Measurements from ENCODE around the gene ATP7B.
"Not testable (repeated sequence)": the region's sequence is repeated elsewhere in the genome, so short reads cannot be mapped to it uniquely, and the experiment has no call there.

ATP7B gene

GRCh38 chr13:52010890-52011631, at the start of gene ATP7B:
TSS of gene ATP7B (minus strand) at chr13:52011450. CDS start at chr13:52011337, 113 bp downstream.
- DNase-seq (ENCODE audit: low spot score): peak; percentile 21

GRCh38 chr13:52053460-52053859, 42.2 kb upstream of the ATP7B start:
- DNase-seq (ENCODE audit: low spot score): peak; percentile 15

- DNase-seq (ENCODE audit: low spot score): no peak
Observed at GRCh38 chr13:52051400-52051799, 40.1 kb upstream of the ATP7B start.

GRCh38 chr13:52048516-52048915, 37.3 kb upstream of the ATP7B start:
- no peak for DNase-seq (ENCODE audit: low spot score)

GRCh38 chr13:52047463-52047862, 36.2 kb upstream of the ATP7B start:
- DNase-seq (ENCODE audit: low spot score): no peak

- DNase-seq (ENCODE audit: low spot score): no peak
Observed at GRCh38 chr13:52043675-52044074, 32.4 kb upstream of the ATP7B start.

GRCh38 chr13:52036037-52036436, 24.8 kb upstream of the ATP7B start:
- no peak for DNase-seq (ENCODE audit: low spot score)

GRCh38 chr13:52034616-52035226, 23.5 kb upstream of the ATP7B start:
- DNase-seq (ENCODE audit: low spot score): no peak

GRCh38 chr13:52033039-52033438, 21.8 kb upstream of the ATP7B start:
- no peak for DNase-seq (ENCODE audit: low spot score)

GRCh38 chr13:52030401-52030800, 19.2 kb upstream of the ATP7B start:
- not testable (repeated sequence) for DNase-seq (ENCODE audit: low spot score)

- no peak for DNase-seq (ENCODE audit: low spot score)
Observed at GRCh38 chr13:52029569-52029968, 18.3 kb upstream of the ATP7B start.

- no peak for DNase-seq (ENCODE audit: low spot score)
Observed at GRCh38 chr13:52027832-52028231, 16.6 kb upstream of the ATP7B start.

- no peak for DNase-seq (ENCODE audit: low spot score)
Observed at GRCh38 chr13:52026246-52026626, 15.0 kb upstream of the ATP7B start.

GRCh38 chr13:52025475-52026245, 14.4 kb upstream of the ATP7B start:
- DNase-seq (ENCODE audit: low spot score): no peak

GRCh38 chr13:52024481-52024880, 13.2 kb upstream of the ATP7B start, which contains the start of gene UTP14C:
TSS of gene UTP14C (plus strand) at chr13:52024691. CDS start at chr13:52028805, 4,114 bp downstream.
- DNase-seq (ENCODE audit: low spot score): no peak

GRCh38 chr13:52022356-52022755, 11.1 kb upstream of the ATP7B start:
- DNase-seq (ENCODE audit: low spot score): no peak

GRCh38 chr13:52020191-52020590, 8.9 kb upstream of the ATP7B start:
- no peak for DNase-seq (ENCODE audit: low spot score)

GRCh38 chr13:52016296-52016695, 5.0 kb upstream of the ATP7B start:
- no peak for DNase-seq (ENCODE audit: low spot score)

GRCh38 chr13:52012512-52012836, 1.2 kb upstream of the ATP7B start:
- no peak for DNase-seq (ENCODE audit: low spot score)

- peak; percentile 99 for DNase-seq (ENCODE audit: low spot score)
Observed at GRCh38 chr13:52011632-52012511, 622 bp upstream of the ATP7B start, which contains the start of gene ALG11. TSS of gene ALG11 (plus strand) at chr13:52012398. CDS start at chr13:52012419, 21 bp downstream.

- DNase-seq (ENCODE audit: low spot score): no peak
Observed at GRCh38 chr13:52009946-52010345, 1.3 kb downstream of the ATP7B start.

All from AG08395 (cell line).